Measurements from ENCODE around the gene ATOX1. TPM values are rescaled to one million over a fixed set of nuclear protein-coding genes. Genes with fewer than 3 reads are reported as not detected.
A peak's percentile ranks its signal among the peaks of the same experiment; 100 is the strongest.
"Not testable (repeated sequence)": the region's sequence is repeated elsewhere in the genome, so short reads cannot be mapped to it uniquely, and the experiment has no call there.

ATOX1 gene
- total RNA-seq, 3 donors from 2014 or later: 52.5 to 54.8 (median 53.6) TPM

- Histone ChIP-seq H3K4me3 (no peak overlapping the region), H3K4me1 (ENCODE audit: low read depth) (no peaks in the 10 kb centered on the region), H3K36me3 (ENCODE audit: low read depth) (no peaks in the 10 kb centered on the region), H3K9me3 (peaks cover 14% of the 10 kb centered on the region)
- DNase-seq: no peak
- TF ChIP-seq, protein P1, sequence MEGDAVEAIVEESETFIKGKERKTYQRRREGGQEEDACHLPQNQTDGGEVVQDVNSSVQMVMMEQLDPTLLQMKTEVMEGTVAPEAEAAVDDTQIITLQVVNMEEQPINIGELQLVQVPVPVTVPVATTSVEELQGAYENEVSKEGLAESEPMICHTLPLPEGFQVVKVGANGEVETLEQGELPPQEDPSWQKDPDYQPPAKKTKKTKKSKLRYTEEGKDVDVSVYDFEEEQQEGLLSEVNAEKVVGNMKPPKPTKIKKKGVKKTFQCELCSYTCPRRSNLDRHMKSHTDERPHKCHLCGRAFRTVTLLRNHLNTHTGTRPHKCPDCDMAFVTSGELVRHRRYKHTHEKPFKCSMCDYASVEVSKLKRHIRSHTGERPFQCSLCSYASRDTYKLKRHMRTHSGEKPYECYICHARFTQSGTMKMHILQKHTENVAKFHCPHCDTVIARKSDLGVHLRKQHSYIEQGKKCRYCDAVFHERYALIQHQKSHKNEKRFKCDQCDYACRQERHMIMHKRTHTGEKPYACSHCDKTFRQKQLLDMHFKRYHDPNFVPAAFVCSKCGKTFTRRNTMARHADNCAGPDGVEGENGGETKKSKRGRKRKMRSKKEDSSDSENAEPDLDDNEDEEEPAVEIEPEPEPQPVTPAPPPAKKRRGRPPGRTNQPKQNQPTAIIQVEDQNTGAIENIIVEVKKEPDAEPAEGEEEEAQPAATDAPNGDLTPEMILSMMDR (IDR thresholded peaks at IDR 0.05): no peak
- ATAC-seq: no peak
- intact Hi-C loops (cut with DNase I, micrococcal nuclease): no loop called here
Measured at GRCh38 chr5:151733358-151734063, 24.9 kb downstream of the ATOX1 start.

DNA sequence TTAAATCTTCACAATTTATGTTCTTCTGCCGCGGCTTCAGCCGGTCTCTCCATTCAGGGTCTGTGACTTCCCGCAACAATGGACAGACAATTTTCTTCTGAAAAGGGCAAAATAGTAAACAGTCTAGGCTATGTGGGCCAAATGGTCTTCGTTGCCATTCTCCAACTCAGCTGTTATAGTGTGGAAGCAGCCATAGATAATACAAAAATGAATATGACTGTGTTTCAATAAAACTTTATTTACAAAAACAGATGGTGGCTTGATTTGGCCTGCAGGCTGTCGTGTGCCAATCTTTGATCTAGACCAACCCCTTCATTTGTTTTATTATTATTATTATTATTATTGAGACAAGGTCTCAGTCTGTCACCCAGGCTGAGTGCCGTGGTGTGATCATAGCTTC, 28.1 kb downstream of the ATOX1 start:
- TF ChIP-seq, protein P1 (IDR thresholded peaks at IDR 0.05): no peak
- DNase-seq (no peak), ATAC-seq (no peak)
- H3K4me3 ChIP-seq: no peak overlapping the region
- H3K36me3 ChIP-seq (ENCODE audit: low read depth): no peaks in the 10 kb centered on the region
- intact Hi-C loops (cut with DNase I, micrococcal nuclease): no loop called here
- no peaks in the 10 kb centered on the region for H3K4me1 ChIP-seq (ENCODE audit: low read depth)
- H3K9me3 ChIP-seq: peaks cover 14% of the 10 kb centered on the region

DNA sequence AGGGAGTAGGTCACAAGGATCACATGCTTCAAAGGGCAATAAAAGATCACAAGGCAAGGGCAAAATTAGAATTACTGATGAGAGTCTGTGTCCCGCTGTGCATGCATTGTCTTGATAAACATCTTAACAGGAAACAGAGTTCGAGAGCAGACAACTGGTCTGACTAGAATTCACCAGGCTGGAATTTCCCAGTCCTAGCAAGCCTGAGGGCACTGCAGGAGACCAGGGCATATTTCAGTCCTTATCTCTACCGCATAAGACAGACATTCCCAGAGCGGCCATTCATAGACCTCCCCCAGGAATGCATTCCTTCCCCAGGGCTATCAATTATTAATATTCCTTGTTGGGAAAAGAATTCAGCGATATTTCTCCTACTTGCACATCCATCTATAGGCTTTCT, 28.8 kb downstream of the ATOX1 start:
- DNase-seq; H3K4me3 ChIP-seq; ATAC-seq; H3K36me3 ChIP-seq (ENCODE audit: low read depth); intact Hi-C loops (cut with DNase I, micrococcal nuclease); H3K4me1 ChIP-seq (ENCODE audit: low read depth): not testable (repeated sequence)
- H3K9me3 ChIP-seq: peaks cover 14% of the 10 kb centered on the region

- H3K4me3 ChIP-seq: no peak overlapping the region
- no peaks in the 10 kb centered on the region for H3K4me1 ChIP-seq (ENCODE audit: low read depth)
- no peak for DNase-seq
- no peak for ATAC-seq
- TF ChIP-seq, protein P1 (IDR thresholded peaks at IDR 0.05): no peak
- intact Hi-C loops (cut with DNase I, micrococcal nuclease): no loop called here
- H3K9me3 ChIP-seq: peaks cover 4% of the 10 kb centered on the region
- no peaks in the 10 kb centered on the region for H3K36me3 ChIP-seq (ENCODE audit: low read depth)
Measured at GRCh38 chr5:151724360-151724759, 34.1 kb downstream of the ATOX1 start.

GRCh38 chr5:151722546-151722945, 35.9 kb downstream of the ATOX1 start:
- DNase-seq (no peak), ATAC-seq (no peak)
- Histone ChIP-seq H3K4me1 (ENCODE audit: low read depth) (no peaks in the 10 kb centered on the region), H3K4me3 (no peak overlapping the region), H3K36me3 (ENCODE audit: low read depth) (no peaks in the 10 kb centered on the region), H3K9me3 (no peaks in the 10 kb centered on the region)
- intact Hi-C loops (cut with DNase I, micrococcal nuclease): no loop called here
- TF ChIP-seq, protein P1 (IDR thresholded peaks at IDR 0.05): no peak

GRCh38 chr5:151721812-151722391, 36.5 kb downstream of the ATOX1 start:
- Histone ChIP-seq H3K4me1 (ENCODE audit: low read depth) (no peaks in the 10 kb centered on the region), H3K36me3 (ENCODE audit: low read depth) (no peaks in the 10 kb centered on the region), H3K9me3 (no peaks in the 10 kb centered on the region), H3K4me3 (no peak overlapping the region)
- no peak for DNase-seq
- intact Hi-C loops (cut with DNase I, micrococcal nuclease): no loop called here
- ATAC-seq: peak; percentile 79
- TF ChIP-seq, protein P1 (IDR thresholded peaks at IDR 0.05): no peak
